Transverse colon (tissue), 4 donors: Measurements from ENCODE around the gene KRT85. TPM values are rescaled to one million over a fixed set of nuclear protein-coding genes. Genes with fewer than 3 reads are reported as not detected.

ENCODE experiments used
- DNase-seq: peaks from one replicate; pipeline ENCODE4 v3.0.0-alpha.2; 2019
- H3K27ac ChIP-seq, 4 donors: fragments of 200-600 bp; sonication (generic); 2 replicates each; pipeline ENCODE4 v1.5.1; 2016 to 2018; ENCODE audit warnings: inconsistent platforms in 4 of 4
- H3K27me3 ChIP-seq: fragments of 200-600 bp; sonication (generic); 2 replicates; pipeline ENCODE4 v1.5.1; 2017; ENCODE audit warnings: inconsistent platforms
- H3K36me3 ChIP-seq, 4 donors: fragments of 200-600 bp; sonication (generic); 2 replicates each; pipeline ENCODE4 v1.5.1; 2017 to 2019; ENCODE audit warnings: inconsistent platforms in 4 of 4
- H3K4me1 ChIP-seq, 4 donors: fragments of 200-600 bp; sonication (generic); 2 replicates each; pipeline ENCODE4 v1.5.1; 2017 to 2020; ENCODE audit warnings: inconsistent platforms in 4 of 4
- H3K4me3 ChIP-seq, 4 donors: fragments of 200-600 bp; sonication (generic); 1 replicate in 1 of 4; 2 replicates in 3 of 4; pipeline versions ENCODE4 v1.5.1 to v1.6.1; 2017 to 2019; ENCODE audit warnings: inconsistent platforms in 4 of 4
- H3K9me3 ChIP-seq, 2 donors: fragments of 200-600 bp; sonication (generic); 2 replicates each; pipeline ENCODE4 v1.5.1; 2017 to 2019; ENCODE audit warnings: inconsistent platforms in 2 of 2
- EP300 ChIP-seq: sonication (generic); formaldehyde crosslinking; IDR thresholded peaks from one replicate; pipeline ENCODE4 v1.6.1; 2017; ENCODE audit warnings: antibody characterized with exemption, low read depth
- POLR2A ChIP-seq: fragments of 450-650 bp; IDR thresholded peaks from one replicate; pipeline ENCODE4 v1.6.1; 2016; ENCODE audit warnings: antibody characterized with exemption, mild to moderate bottlenecking, moderate library complexity
- POLR2AphosphoS5 ChIP-seq, 3 donors: sonication (generic); formaldehyde crosslinking; IDR thresholded peaks; one replicate each; pipeline ENCODE4 v1.6.1; 2016; ENCODE audit warnings: antibody characterized with exemption in 3 of 3
- WGBS, 2 donors: methylation state at CpG; one replicate each; pipeline ENCODE4 v1.1.5; 2018; ENCODE audit warnings: low coverage in 1 of 2; 5-methylcytosine and 5-hydroxymethylcytosine counted together
- in situ Hi-C, 4 donors: fragments of 200-750 bp; cut with MboI; loops; one replicate each; pipeline versions ENCODE4 v1.15.0 to v1.15.1; 2017; ENCODE audit warnings: low sequenced_read_pairs in 3 of 4, low pct_ligation_motif_present in 1 of 4, low pct_unique_long_range_greater_than_20kb in 1 of 4
- intact Hi-C: fragments of 100-400 bp; cut with DNase I; formaldehyde crosslinking; loops from one replicate; pipeline ENCODE4 v1.15.1; 2023; ENCODE audit warnings: low total_unique reads
- total RNA-seq, 4 donors: library from RNA; depleted of rRNA; stranded (reverse); fragments of >200 nt; gene quantifications; one replicate each; pipeline ENCODE4 v1.1.0, GENCODE V29; 2016
- TF ChIP-seq, protein P1 (sequence below), 5 experiments: fragments of 200-600 bp in 3 of 5; fragments of 450-650 bp in 2 of 5; sonication (generic) in 3 of 5; IDR thresholded peaks; 1 replicate in 2 of 5; 2 replicates in 3 of 5; pipeline ENCODE4 v1.5.1; 2016 to 2017; ENCODE audit warnings: antibody characterized with exemption in 5 of 5, inconsistent platforms in 3 of 5, mild to moderate bottlenecking in 2 of 5, moderate library complexity in 1 of 5

The KRT85 gene
- total RNA-seq, 4 donors from 2014 or later: not detected

DNA sequence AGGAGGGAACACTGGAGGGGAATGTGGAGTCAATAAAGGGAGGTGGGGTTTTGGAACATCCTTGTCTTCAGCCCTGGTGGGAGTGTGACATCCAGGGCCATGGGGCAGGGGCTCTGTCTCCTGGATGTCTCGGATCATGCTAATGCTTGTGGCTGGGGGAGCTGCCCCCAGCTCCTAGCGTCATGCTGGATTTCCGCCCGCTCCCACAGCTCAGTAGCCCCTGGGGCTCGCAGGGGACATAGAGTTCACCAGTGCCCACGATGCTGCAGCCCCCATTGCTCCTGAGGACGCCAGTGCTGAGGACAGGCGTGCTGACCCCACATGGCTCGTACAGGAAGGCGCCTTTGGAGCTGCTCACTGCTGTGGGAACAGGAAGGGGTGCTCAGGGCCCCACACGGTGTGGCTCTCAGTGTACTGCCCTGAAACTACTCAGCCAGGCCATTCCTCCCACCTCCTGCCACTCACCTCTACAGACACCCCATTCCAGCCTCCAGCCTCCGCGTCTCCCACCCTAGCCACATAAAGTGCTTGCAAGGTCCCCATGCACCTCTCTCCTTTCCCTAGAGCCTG is 27.6 kb upstream of the KRT85 start:
- intact Hi-C loops (no loop called here), in situ Hi-C loops (loop anchor here (10.0 to 25.0 kb wide), 3 partner anchors 110 to 592 kb away; no protein-coding TSS in a partner anchor)
- no peak overlapping the region for H3K27ac ChIP-seq
- H3K4me3 ChIP-seq: no peak overlapping the region
- no peak for DNase-seq
- no peaks in the 10 kb centered on the region for H3K9me3 ChIP-seq
- H3K4me1 ChIP-seq: peaks cover 0 to 5% (median 0%) of the 10 kb centered on the region in 4 donors
- 79 to 100% methylated on average over 3 to 13 of the region's 13 CpGs for WGBS, 2 donors
- no peaks in the 10 kb centered on the region for H3K36me3 ChIP-seq
- TF ChIP-seq POLR2A: no peak
- TF ChIP-seq POLR2AphosphoS5 (IDR thresholded peaks at IDR 0.05): no peak
- TF ChIP-seq, protein P1, sequence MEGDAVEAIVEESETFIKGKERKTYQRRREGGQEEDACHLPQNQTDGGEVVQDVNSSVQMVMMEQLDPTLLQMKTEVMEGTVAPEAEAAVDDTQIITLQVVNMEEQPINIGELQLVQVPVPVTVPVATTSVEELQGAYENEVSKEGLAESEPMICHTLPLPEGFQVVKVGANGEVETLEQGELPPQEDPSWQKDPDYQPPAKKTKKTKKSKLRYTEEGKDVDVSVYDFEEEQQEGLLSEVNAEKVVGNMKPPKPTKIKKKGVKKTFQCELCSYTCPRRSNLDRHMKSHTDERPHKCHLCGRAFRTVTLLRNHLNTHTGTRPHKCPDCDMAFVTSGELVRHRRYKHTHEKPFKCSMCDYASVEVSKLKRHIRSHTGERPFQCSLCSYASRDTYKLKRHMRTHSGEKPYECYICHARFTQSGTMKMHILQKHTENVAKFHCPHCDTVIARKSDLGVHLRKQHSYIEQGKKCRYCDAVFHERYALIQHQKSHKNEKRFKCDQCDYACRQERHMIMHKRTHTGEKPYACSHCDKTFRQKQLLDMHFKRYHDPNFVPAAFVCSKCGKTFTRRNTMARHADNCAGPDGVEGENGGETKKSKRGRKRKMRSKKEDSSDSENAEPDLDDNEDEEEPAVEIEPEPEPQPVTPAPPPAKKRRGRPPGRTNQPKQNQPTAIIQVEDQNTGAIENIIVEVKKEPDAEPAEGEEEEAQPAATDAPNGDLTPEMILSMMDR (IDR thresholded peaks at IDR 0.05): no peak
- no peak for TF ChIP-seq EP300
- no peaks in the 10 kb centered on the region for H3K27me3 ChIP-seq

GRCh38 chr12:52392465-52393007 is 25.3 kb upstream of the KRT85 start:
- WGBS, 2 donors: 60 to 78% methylated on average over 1 to 7 of the region's 7 CpGs
- in situ Hi-C loops (loop anchor here (10.0 to 25.0 kb wide), 3 partner anchors 112 to 595 kb away; no protein-coding TSS in a partner anchor), intact Hi-C loops (no loop called here)
- Histone ChIP-seq H3K4me3 (no peak overlapping the region), H3K27me3 (no peaks in the 10 kb centered on the region), H3K27ac (no peak overlapping the region), H3K4me1 (peaks cover 0 to 5% (median 0%) of the 10 kb centered on the region in 4 donors), H3K36me3 (no peaks in the 10 kb centered on the region), H3K9me3 (no peaks in the 10 kb centered on the region)
- DNase-seq: no peak
- TF ChIP-seq POLR2AphosphoS5 (IDR thresholded peaks at IDR 0.05) (no peak), EP300 (no peak), POLR2A (no peak)
- TF ChIP-seq, protein P1 (IDR thresholded peaks at IDR 0.05): no peak

GRCh38 chr12:52391618-52392002 is 24.3 kb upstream of the KRT85 start:
- no peak overlapping the region for H3K4me3 ChIP-seq
- intact Hi-C loops (no loop called here), in situ Hi-C loops (loop anchor here (10.0 to 25.0 kb wide), 3 partner anchors 113 to 596 kb away; no protein-coding TSS in a partner anchor)
- H3K4me1 ChIP-seq: peaks cover 0 to 5% (median 0%) of the 10 kb centered on the region in 4 donors
- H3K9me3 ChIP-seq: no peaks in the 10 kb centered on the region
- H3K27me3 ChIP-seq: no peaks in the 10 kb centered on the region
- TF ChIP-seq EP300: no peak
- TF ChIP-seq, protein P1 (IDR thresholded peaks at IDR 0.05): no peak
- TF ChIP-seq POLR2A: no peak
- H3K36me3 ChIP-seq: no peaks in the 10 kb centered on the region
- peak; percentile 27 for DNase-seq
- H3K27ac ChIP-seq: no peak overlapping the region
- WGBS, 2 donors: 20% methylated on average over 4 of the region's 4 CpGs; no CpG with 5 or more reads in 1 of the 2 donors

- H3K4me1 ChIP-seq: peaks cover 0 to 5% (median 0%) of the 10 kb centered on the region in 4 donors
- no peak overlapping the region for H3K27ac ChIP-seq
- H3K27me3 ChIP-seq: no peaks in the 10 kb centered on the region
- intact Hi-C loops: no loop called here
- in situ Hi-C loops: loop anchor here (10.0 to 25.0 kb wide), 3 partner anchors 114 to 596 kb away; no protein-coding TSS in a partner anchor
- TF ChIP-seq, protein P1 (IDR thresholded peaks at IDR 0.05): peak; percentile 28 to 68 (median 45)
- TF ChIP-seq POLR2AphosphoS5 (IDR thresholded peaks at IDR 0.05) (no peak), EP300 (no peak)
- H3K36me3 ChIP-seq: no peaks in the 10 kb centered on the region
- H3K4me3 ChIP-seq: no peak overlapping the region
- H3K9me3 ChIP-seq: no peaks in the 10 kb centered on the region
- WGBS, 2 donors: 79% methylated on average over 8 of the region's 11 CpGs; no CpG with 5 or more reads in 1 of the 2 donors
- DNase-seq: peak; percentile 22
Observed at GRCh38 chr12:52390739-52391617, 23.7 kb upstream of the KRT85 start.
